SU-DHL-6 (cell line): ENCODE results near the gene INSIG1.

Experiments used
- CTCF ChIP-seq: fragments of 200-600 bp; sonication (generic); IDR thresholded peaks from one replicate; pipeline ENCODE4 v1.5.1; 2017; ENCODE audit warnings: antibody characterized with exemption, mild to moderate bottlenecking, low read length, moderate library complexity; ENCODE audit not compliant: insufficient read depth, poor library complexity, severe bottlenecking
- EZH2phosphoT487 ChIP-seq: fragments of 200-600 bp; sonication (generic), shearing (Covaris generic); conservative IDR thresholded peaks from 2 replicates; pipeline ENCODE4 v1.6.1; 2018; ENCODE audit warnings: mild to moderate bottlenecking, antibody characterized with exemption, low read length, moderate library complexity, mixed read lengths

GRCh38 chr7:155326385-155326784, 28.7 kb downstream of the INSIG1 start:
- TF ChIP-seq CTCF (no peak), EZH2phosphoT487 (no peak)
